Lower lobe of right lung (tissue), 2 donors: ENCODE results near the gene DLGAP1. TPM values are rescaled to one million over a fixed set of nuclear protein-coding genes. Genes with fewer than 3 reads are reported as not detected.
A peak's percentile ranks its signal among the peaks of the same experiment; 100 is the strongest.

Source experiments
- ATAC-seq, 2 donors: fragments of 200-7000 bp; cut with Tn5 transposase; one replicate each; pipeline ENCODE4 v1.9.1; 2020 to 2022; ENCODE audit warnings: mild to moderate bottlenecking in 2 of 2, moderate library complexity in 2 of 2
- DNase-seq: peaks from one replicate; pipeline ENCODE4 v3.0.0-alpha.2; 2020
- H3K27ac ChIP-seq: fragments of 200-600 bp; one replicate; pipeline ENCODE4 v1.8.0; 2022
- H3K27me3 ChIP-seq: fragments of 200-600 bp; one replicate; pipeline ENCODE4 v1.8.0; 2022; ENCODE audit warnings: low read depth
- H3K36me3 ChIP-seq: fragments of 200-600 bp; one replicate; pipeline ENCODE4 v1.8.0; 2022; ENCODE audit warnings: mild to moderate bottlenecking
- H3K4me1 ChIP-seq: fragments of 200-600 bp; one replicate; pipeline ENCODE4 v1.8.0; 2022
- H3K4me3 ChIP-seq: fragments of 200-600 bp; one replicate; pipeline ENCODE4 v1.8.0; 2022; ENCODE audit warnings: mild to moderate bottlenecking
- H3K9me3 ChIP-seq: fragments of 200-600 bp; one replicate; pipeline ENCODE4 v1.8.0; 2022
- CTCF ChIP-seq: fragments of 200-600 bp; IDR thresholded peaks from one replicate; pipeline ENCODE4 v1.8.0; 2022; ENCODE audit warnings: antibody characterized with exemption, mild to moderate bottlenecking
- intact Hi-C: fragments of 100-400 bp; cut with DNase I; formaldehyde crosslinking; loops from one replicate; pipeline ENCODE4 v1.11.0; 2022
- total RNA-seq: library from RNA; stranded (reverse); fragmentation: NEBNext Ultra II Directional; extraction: Animal tissue kit (Norgen Biotek cat#: 25700); gene quantifications from one replicate; pipeline ENCODE4 v1.2.1, GENCODE V29; 2021
- donor health status: DM: no; HTN: yes; CAD: no; lungs with severe emphysema.

Gene DLGAP1
- total RNA-seq, 1 donor from 2014 or later: 3.8 TPM

- no peak overlapping the region for H3K27ac ChIP-seq
- ATAC-seq (no peak), DNase-seq (no peak)
- H3K9me3 ChIP-seq: no peaks in the 10 kb centered on the region
- no peak overlapping the region for H3K4me3 ChIP-seq
- no peaks in the 10 kb centered on the region for H3K4me1 ChIP-seq
- no peaks in the 10 kb centered on the region for H3K36me3 ChIP-seq
- intact Hi-C loops: no loop called here
- H3K27me3 ChIP-seq: no peaks in the 10 kb centered on the region
- no peak for TF ChIP-seq CTCF
Observed at GRCh38 chr18:4107049-4107467, 348.0 kb downstream of the DLGAP1 start.

GRCh38 chr18:4106407-4107033, 348.6 kb downstream of the DLGAP1 start:
- Histone ChIP-seq H3K4me3 (no peak overlapping the region), H3K27me3 (no peaks in the 10 kb centered on the region), H3K36me3 (no peaks in the 10 kb centered on the region), H3K4me1 (no peaks in the 10 kb centered on the region), H3K27ac (no peak overlapping the region), H3K9me3 (no peaks in the 10 kb centered on the region)
- intact Hi-C loops: no loop called here
- TF ChIP-seq CTCF: peak; percentile 77
- peak; percentile 60 to 72 for ATAC-seq
- DNase-seq: peak; percentile 53

GRCh38 chr18:4102901-4103300, 352.2 kb downstream of the DLGAP1 start:
- intact Hi-C loops: no loop called here

GRCh38 chr18:4101009-4101408, 354.1 kb downstream of the DLGAP1 start:
- no peak for TF ChIP-seq CTCF
- H3K4me3 ChIP-seq: no peak overlapping the region
- H3K36me3 ChIP-seq: no peaks in the 10 kb centered on the region

More at GRCh38 chr18:4102901-4103300, 352.2 kb downstream of the DLGAP1 start:
- H3K9me3 ChIP-seq: no peaks in the 10 kb centered on the region
- no peaks in the 10 kb centered on the region for H3K4me1 ChIP-seq
- H3K36me3 ChIP-seq: no peaks in the 10 kb centered on the region
- no peak for ATAC-seq
- no peak for TF ChIP-seq CTCF
- H3K4me3 ChIP-seq: no peak overlapping the region
- no peak for DNase-seq
- no peaks in the 10 kb centered on the region for H3K27me3 ChIP-seq
- no peak overlapping the region for H3K27ac ChIP-seq

GRCh38 chr18:4096486-4096885, 358.6 kb downstream of the DLGAP1 start:
- Histone ChIP-seq H3K27ac (no peak overlapping the region), H3K4me3 (no peak overlapping the region), H3K9me3 (no peaks in the 10 kb centered on the region), H3K27me3 (no peaks in the 10 kb centered on the region), H3K4me1 (no peaks in the 10 kb centered on the region), H3K36me3 (no peaks in the 10 kb centered on the region)
- no peak for DNase-seq
- no peak for ATAC-seq
- intact Hi-C loops: no loop called here
- no peak for TF ChIP-seq CTCF

More at GRCh38 chr18:4101009-4101408, 354.1 kb downstream of the DLGAP1 start:
- Histone ChIP-seq H3K27me3 (no peaks in the 10 kb centered on the region), H3K4me1 (no peaks in the 10 kb centered on the region), H3K9me3 (no peaks in the 10 kb centered on the region), H3K27ac (no peak overlapping the region)
- intact Hi-C loops: no loop called here
- DNase-seq: no peak
- ATAC-seq: no peak
